ENCODE measurements around the gene TXNDC17. TPM values are rescaled to one million over a fixed set of nuclear protein-coding genes. Genes with fewer than 3 reads are reported as not detected.

Gene TXNDC17
- total RNA-seq, 1 experiment from 2014 or later = 151 TPM

DNA sequence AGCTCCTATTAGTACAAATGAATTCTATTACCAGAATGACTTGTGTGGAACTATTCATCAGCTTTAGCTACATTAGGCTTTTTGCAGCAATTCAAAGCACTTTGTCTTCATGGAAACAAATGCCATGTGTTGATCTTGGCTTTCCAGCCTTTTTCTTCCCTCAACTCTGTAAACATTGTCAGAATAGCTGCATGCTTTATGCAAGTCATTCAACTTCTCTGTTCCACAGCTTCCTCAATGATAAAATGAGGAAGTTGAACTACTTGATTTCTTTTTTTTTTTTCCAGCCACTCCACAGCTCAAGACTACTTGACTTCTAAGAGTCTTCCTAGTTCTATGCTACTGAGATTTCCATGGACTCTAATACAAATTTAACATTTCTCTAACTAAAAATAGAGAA is 41.5 kb upstream of the TXNDC17 start:
- H3K27me3 Mint-ChIP-seq (ENCODE audit: low read depth) = no peaks in the 10 kb centered on the region
- CTCF ChIA-PET = interaction anchor here (0.5 to 1.9 kb wide), 3 partner anchors 12 to 127 kb away, joined by 3 to 6 read pairs (median 3); no protein-coding TSS in a partner anchor
- TF ChIP-seq MXD4 (CRISPR knock-in tag; IDR thresholded peaks at IDR 0.05; ENCODE audit: borderline replicate concordance) (no peak), SP1 (CRISPR knock-in tag; conservative IDR thresholded peaks at IDR 0.05) (no peak), GABPB1 (CRISPR knock-in tag; IDR thresholded peaks at IDR 0.05) (no peak), ELF4 (CRISPR knock-in tag; IDR thresholded peaks at IDR 0.05; ENCODE audit: low read depth) (no peak), NR3C1 (CRISPR knock-in tag; conservative IDR thresholded peaks at IDR 0.05; ENCODE audit: low read depth) (no peak), ETV6 (CRISPR knock-in tag; IDR thresholded peaks at IDR 0.05) (no peak), CREB1 (CRISPR knock-in tag; IDR thresholded peaks at IDR 0.05) (no peak), NFYB (CRISPR knock-in tag; conservative IDR thresholded peaks at IDR 0.05; ENCODE audit: low read depth) (no peak)
- TF ChIP-seq, protein P1, sequence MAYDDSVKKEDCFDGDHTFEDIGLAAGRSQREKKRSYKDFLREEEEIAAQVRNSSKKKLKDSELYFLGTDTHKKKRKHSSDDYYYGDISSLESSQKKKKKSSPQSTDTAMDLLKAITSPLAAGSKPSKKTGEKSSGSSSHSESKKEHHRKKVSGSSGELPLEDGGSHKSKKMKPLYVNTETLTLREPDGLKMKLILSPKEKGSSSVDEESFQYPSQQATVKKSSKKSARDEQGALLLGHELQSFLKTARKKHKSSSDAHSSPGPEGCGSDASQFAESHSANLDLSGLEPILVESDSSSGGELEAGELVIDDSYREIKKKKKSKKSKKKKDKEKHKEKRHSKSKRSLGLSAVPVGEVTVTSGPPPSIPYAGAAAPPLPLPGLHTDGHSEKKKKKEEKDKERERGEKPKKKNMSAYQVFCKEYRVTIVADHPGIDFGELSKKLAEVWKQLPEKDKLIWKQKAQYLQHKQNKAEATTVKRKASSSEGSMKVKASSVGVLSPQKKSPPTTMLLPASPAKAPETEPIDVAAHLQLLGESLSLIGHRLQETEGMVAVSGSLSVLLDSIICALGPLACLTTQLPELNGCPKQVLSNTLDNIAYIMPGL (CRISPR knock-in tag; IDR thresholded peaks at IDR 0.05) = no peak
- TF ChIP-seq, protein P2, sequence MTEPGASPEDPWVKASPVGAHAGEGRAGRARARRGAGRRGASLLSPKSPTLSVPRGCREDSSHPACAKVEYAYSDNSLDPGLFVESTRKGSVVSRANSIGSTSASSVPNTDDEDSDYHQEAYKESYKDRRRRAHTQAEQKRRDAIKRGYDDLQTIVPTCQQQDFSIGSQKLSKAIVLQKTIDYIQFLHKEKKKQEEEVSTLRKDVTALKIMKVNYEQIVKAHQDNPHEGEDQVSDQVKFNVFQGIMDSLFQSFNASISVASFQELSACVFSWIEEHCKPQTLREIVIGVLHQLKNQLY (CRISPR knock-in tag; IDR thresholded peaks at IDR 0.05) = no peak
- TF ChIP-seq, protein P3, sequence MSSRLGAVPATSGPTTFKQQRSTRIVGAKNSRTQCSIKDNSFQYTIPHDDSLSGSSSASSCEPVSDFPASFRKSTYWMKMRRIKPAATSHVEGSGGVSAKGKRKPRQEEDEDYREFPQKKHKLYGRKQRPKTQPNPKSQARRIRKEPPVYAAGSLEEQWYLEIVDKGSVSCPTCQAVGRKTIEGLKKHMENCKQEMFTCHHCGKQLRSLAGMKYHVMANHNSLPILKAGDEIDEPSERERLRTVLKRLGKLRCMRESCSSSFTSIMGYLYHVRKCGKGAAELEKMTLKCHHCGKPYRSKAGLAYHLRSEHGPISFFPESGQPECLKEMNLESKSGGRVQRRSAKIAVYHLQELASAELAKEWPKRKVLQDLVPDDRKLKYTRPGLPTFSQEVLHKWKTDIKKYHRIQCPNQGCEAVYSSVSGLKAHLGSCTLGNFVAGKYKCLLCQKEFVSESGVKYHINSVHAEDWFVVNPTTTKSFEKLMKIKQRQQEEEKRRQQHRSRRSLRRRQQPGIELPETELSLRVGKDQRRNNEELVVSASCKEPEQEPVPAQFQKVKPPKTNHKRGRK (CRISPR knock-in tag; IDR thresholded peaks at IDR 0.05; ENCODE audit: borderline replicate concordance) = no peak
- TF ChIP-seq, protein P4, sequence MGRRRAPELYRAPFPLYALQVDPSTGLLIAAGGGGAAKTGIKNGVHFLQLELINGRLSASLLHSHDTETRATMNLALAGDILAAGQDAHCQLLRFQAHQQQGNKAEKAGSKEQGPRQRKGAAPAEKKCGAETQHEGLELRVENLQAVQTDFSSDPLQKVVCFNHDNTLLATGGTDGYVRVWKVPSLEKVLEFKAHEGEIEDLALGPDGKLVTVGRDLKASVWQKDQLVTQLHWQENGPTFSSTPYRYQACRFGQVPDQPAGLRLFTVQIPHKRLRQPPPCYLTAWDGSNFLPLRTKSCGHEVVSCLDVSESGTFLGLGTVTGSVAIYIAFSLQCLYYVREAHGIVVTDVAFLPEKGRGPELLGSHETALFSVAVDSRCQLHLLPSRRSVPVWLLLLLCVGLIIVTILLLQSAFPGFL (CRISPR knock-in tag; IDR thresholded peaks at IDR 0.05; ENCODE audit: borderline replicate concordance) = no peak
- no peaks in the 10 kb centered on the region for H3K4me1 Mint-ChIP-seq
- POLR2A ChIA-PET = no interaction called here
- DNase-seq (ENCODE audit: low spot score) (no peak), ATAC-seq (no peak)
- H3K36me3 Mint-ChIP-seq = peaks cover 19% of the 10 kb centered on the region
- H3K9me3 Mint-ChIP-seq = no peaks in the 10 kb centered on the region
- H3K27ac Mint-ChIP-seq = no peak overlapping the region
- H3K4me3 Mint-ChIP-seq = no peak overlapping the region

DNA sequence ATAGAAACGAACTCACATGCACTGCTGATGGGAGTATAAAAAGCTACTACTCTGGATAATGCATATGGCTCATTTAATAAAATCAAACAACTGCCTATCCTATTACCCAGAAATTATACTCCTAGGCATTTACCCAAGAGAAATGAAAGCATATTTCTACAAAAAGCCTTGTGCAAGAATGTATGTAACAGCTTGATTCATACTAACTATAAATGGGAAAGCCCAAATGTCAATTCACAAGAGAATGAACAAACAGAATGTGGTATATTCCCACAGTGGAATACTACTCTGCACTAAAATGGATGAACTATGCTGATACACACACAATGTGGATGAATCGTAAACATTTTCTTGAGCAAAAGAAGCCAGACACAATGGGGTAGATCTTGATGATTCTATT is 38.7 kb upstream of the TXNDC17 start:
- ATAC-seq (no peak), DNase-seq (ENCODE audit: low spot score) (no peak)
- peaks cover 25% of the 10 kb centered on the region for H3K36me3 Mint-ChIP-seq
- no peaks in the 10 kb centered on the region for H3K27me3 Mint-ChIP-seq (ENCODE audit: low read depth)
- CTCF ChIA-PET = no interaction called here
- no peaks in the 10 kb centered on the region for H3K9me3 Mint-ChIP-seq
- no peak overlapping the region for H3K27ac Mint-ChIP-seq
- POLR2A ChIA-PET = no interaction called here
- no peak overlapping the region for H3K4me3 Mint-ChIP-seq
- H3K4me1 Mint-ChIP-seq = no peaks in the 10 kb centered on the region
- TF ChIP-seq, protein P5, sequence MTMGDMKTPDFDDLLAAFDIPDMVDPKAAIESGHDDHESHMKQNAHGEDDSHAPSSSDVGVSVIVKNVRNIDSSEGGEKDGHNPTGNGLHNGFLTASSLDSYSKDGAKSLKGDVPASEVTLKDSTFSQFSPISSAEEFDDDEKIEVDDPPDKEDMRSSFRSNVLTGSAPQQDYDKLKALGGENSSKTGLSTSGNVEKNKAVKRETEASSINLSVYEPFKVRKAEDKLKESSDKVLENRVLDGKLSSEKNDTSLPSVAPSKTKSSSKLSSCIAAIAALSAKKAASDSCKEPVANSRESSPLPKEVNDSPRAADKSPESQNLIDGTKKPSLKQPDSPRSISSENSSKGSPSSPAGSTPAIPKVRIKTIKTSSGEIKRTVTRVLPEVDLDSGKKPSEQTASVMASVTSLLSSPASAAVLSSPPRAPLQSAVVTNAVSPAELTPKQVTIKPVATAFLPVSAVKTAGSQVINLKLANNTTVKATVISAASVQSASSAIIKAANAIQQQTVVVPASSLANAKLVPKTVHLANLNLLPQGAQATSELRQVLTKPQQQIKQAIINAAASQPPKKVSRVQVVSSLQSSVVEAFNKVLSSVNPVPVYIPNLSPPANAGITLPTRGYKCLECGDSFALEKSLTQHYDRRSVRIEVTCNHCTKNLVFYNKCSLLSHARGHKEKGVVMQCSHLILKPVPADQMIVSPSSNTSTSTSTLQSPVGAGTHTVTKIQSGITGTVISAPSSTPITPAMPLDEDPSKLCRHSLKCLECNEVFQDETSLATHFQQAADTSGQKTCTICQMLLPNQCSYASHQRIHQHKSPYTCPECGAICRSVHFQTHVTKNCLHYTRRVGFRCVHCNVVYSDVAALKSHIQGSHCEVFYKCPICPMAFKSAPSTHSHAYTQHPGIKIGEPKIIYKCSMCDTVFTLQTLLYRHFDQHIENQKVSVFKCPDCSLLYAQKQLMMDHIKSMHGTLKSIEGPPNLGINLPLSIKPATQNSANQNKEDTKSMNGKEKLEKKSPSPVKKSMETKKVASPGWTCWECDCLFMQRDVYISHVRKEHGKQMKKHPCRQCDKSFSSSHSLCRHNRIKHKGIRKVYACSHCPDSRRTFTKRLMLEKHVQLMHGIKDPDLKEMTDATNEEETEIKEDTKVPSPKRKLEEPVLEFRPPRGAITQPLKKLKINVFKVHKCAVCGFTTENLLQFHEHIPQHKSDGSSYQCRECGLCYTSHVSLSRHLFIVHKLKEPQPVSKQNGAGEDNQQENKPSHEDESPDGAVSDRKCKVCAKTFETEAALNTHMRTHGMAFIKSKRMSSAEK (CRISPR knock-in tag; IDR thresholded peaks at IDR 0.05; ENCODE audit: borderline replicate concordance) = no peak
- TF ChIP-seq, protein P6, sequence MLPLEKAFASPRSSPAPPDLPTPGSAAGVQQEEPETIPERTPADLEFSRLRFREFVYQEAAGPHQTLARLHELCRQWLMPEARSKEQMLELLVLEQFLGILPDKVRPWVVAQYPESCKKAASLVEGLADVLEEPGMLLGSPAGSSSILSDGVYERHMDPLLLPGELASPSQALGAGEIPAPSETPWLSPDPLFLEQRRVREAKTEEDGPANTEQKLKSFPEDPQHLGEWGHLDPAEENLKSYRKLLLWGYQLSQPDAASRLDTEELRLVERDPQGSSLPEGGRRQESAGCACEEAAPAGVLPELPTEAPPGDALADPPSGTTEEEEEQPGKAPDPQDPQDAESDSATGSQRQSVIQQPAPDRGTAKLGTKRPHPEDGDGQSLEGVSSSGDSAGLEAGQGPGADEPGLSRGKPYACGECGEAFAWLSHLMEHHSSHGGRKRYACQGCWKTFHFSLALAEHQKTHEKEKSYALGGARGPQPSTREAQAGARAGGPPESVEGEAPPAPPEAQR (CRISPR knock-in tag; IDR thresholded peaks at IDR 0.05) = no peak
- TF ChIP-seq PRRX2 (CRISPR knock-in tag; IDR thresholded peaks at IDR 0.05) (no peak), NR3C1 (CRISPR knock-in tag; conservative IDR thresholded peaks at IDR 0.05; ENCODE audit: low read depth) (no peak), ETV6 (CRISPR knock-in tag; IDR thresholded peaks at IDR 0.05) (no peak), GTF2I (CRISPR knock-in tag; conservative IDR thresholded peaks at IDR 0.05) (no peak), SMAD3 (CRISPR knock-in tag; IDR thresholded peaks at IDR 0.05; ENCODE audit: borderline replicate concordance) (no peak), ZNF423 (CRISPR knock-in tag; IDR thresholded peaks at IDR 0.05) (no peak), ZNF121 (CRISPR knock-in tag; IDR thresholded peaks at IDR 0.05) (no peak), NFYB (CRISPR knock-in tag; conservative IDR thresholded peaks at IDR 0.05; ENCODE audit: low read depth) (no peak)
- TF ChIP-seq, protein P7, sequence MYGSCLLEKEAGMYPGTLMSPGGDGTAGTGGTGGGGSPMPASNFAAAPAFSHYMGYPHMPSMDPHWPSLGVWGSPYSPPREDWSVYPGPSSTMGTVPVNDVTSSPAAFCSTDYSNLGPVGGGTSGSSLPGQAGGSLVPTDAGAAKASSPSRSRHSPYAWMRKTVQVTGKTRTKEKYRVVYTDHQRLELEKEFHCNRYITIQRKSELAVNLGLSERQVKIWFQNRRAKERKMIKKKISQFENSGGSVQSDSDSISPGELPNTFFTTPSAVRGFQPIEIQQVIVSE (CRISPR knock-in tag; IDR thresholded peaks at IDR 0.05; ENCODE audit: borderline replicate concordance) = no peak
